ENCODE measurements around the gene TRPV5. TPM values are rescaled to one million over a fixed set of nuclear protein-coding genes. Genes with fewer than 3 reads are reported as not detected.

TRPV5 gene
- total and polyA plus RNA-seq, 2 of the 4 experiments (the other 2 are of a cell fraction) = not detected

DNA sequence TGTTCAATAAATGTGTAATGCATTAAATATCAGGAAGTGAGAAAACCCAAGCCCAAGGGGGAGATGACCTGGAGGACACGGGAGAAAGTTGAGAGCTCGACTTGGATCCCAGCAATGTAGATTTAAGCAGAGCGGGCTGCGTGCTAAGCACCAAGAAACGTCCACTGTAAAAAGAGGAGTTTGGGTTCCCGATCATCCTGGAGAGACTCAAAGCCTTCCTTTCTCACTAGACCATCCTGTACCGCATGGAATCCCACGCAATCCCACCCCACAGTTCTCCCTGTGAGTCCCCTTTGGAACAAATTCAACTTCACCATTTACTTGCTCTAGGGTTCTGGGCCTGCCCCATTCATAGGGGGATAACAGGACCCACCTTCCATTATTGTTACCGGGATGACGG, 50.4 kb downstream of the TRPV5 start:
- no peak for DNase-seq
- H2BK120ac ChIP-seq (ENCODE audit: low read depth, low read length) = no peak overlapping the region
- no peak for ATAC-seq (ENCODE audit: low read depth)
- no peak overlapping the region for H3K23ac ChIP-seq (ENCODE audit: low read depth, low read length)
- no peak overlapping the region for H3K56ac ChIP-seq (ENCODE audit: extremely low read depth, insufficient read depth, low read length)
- no peak overlapping the region for H2BK5ac ChIP-seq (ENCODE audit: low read depth, low read length, poor library complexity, severe bottlenecking)
- H3K27ac ChIP-seq (ENCODE audit: insufficient read depth, low read length) = no peak overlapping the region
- no peaks in the 10 kb centered on the region for H4K20me1 ChIP-seq (ENCODE audit: insufficient read depth, low read length)
- 20% methylated on average over 1 of the region's 10 CpGs; no CpG with 5 or more reads in 1 of the 2 experiments for WGBS, 2 experiments (ENCODE audit: extremely low coverage in 2 of 2, insufficient read length in 1 of 2)
- dilution Hi-C loops (cut with HindIII; ENCODE audit: low sequenced_read_pairs, unreplicated experiment) (no loop called here), in situ Hi-C loops (cut with MboI; ENCODE audit: low sequenced_read_pairs) (no loop called here), intact Hi-C loops (cut with micrococcal nuclease) (no loop called here)
- no peak overlapping the region for H3K9ac ChIP-seq (ENCODE audit: low read depth, low read length)
- H4K5ac ChIP-seq (ENCODE audit: low read depth, low read length) = no peak overlapping the region
- no peak overlapping the region for H3K4me2 ChIP-seq (ENCODE audit: low read depth, low read length)
- H3K4me3 ChIP-seq (ENCODE audit: insufficient read depth, low read depth, low read length) = no peak overlapping the region
- H4K8ac ChIP-seq (ENCODE audit: low read depth in 2 of 2, low read length in 2 of 2) = no peak overlapping the region
- no peaks in the 10 kb centered on the region for H3K79me1 ChIP-seq (ENCODE audit: low read depth in 1 of 2, low read length in 2 of 2)
- no peak overlapping the region for H3K4ac ChIP-seq (ENCODE audit: low read depth, low read length)
- H3K9me1 ChIP-seq (ENCODE audit: insufficient read depth, low read length) = no peaks in the 10 kb centered on the region
- H3K14ac ChIP-seq (replicated peaks; ENCODE audit: low read depth, low read length) = no peak overlapping the region
- H2BK20ac ChIP-seq (ENCODE audit: low read depth, low read length) = no peak overlapping the region
- no peaks in the 10 kb centered on the region for H3K36me3 ChIP-seq (ENCODE audit: control insufficient read depth, insufficient read depth, low read length)
- no peaks in the 10 kb centered on the region for H3K9me3 ChIP-seq (ENCODE audit: control insufficient read depth, insufficient read depth, low read length)
- H3K27me3 ChIP-seq (ENCODE audit: control insufficient read depth, insufficient read depth, low read length) = no peaks in the 10 kb centered on the region
- no peak overlapping the region for H2AK5ac ChIP-seq (ENCODE audit: low read depth, low read length)
- CTCF ChIA-PET = no interaction called here
- TF ChIP-seq, protein P1, sequence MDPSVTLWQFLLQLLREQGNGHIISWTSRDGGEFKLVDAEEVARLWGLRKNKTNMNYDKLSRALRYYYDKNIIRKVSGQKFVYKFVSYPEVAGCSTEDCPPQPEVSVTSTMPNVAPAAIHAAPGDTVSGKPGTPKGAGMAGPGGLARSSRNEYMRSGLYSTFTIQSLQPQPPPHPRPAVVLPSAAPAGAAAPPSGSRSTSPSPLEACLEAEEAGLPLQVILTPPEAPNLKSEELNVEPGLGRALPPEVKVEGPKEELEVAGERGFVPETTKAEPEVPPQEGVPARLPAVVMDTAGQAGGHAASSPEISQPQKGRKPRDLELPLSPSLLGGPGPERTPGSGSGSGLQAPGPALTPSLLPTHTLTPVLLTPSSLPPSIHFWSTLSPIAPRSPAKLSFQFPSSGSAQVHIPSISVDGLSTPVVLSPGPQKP (IDR thresholded peaks at IDR 0.05; ENCODE audit: borderline replicate concordance, low read depth, low read length) = no peak
- TF ChIP-seq MXI1 (IDR thresholded peaks at IDR 0.05; ENCODE audit: borderline replicate concordance, low read depth, low read length) (no peak), NFE2L2 (IDR thresholded peaks at IDR 0.05; ENCODE audit: low read depth, low read length) (no peak), POLR2A (IDR thresholded peaks at IDR 0.05; ENCODE audit: low read depth, low read length) (no peak), RAD21 (IDR thresholded peaks at IDR 0.05; ENCODE audit: low read length) (no peak), CEBPB (IDR thresholded peaks at IDR 0.05; ENCODE audit: low read depth, low read length) (no peak), RFX5 (IDR thresholded peaks at IDR 0.05; ENCODE audit: low read depth, low read length) (no peak), FOS (IDR thresholded peaks at IDR 0.05; ENCODE audit: low read depth, low read length) (no peak), CHD1 (IDR thresholded peaks at IDR 0.05; ENCODE audit: low read depth, low read length) (no peak), RCOR1 (IDR thresholded peaks at IDR 0.05; ENCODE audit: insufficient replicate concordance, low read length) (no peak), MAZ (IDR thresholded peaks at IDR 0.05; ENCODE audit: borderline replicate concordance, low read depth, low read length) (no peak), BHLHE40 (IDR thresholded peaks at IDR 0.05; ENCODE audit: low read depth, low read length) (no peak), MAFK (IDR thresholded peaks at IDR 0.05; ENCODE audit: low read depth, low read length) (no peak), SMC3 (IDR thresholded peaks at IDR 0.05; ENCODE audit: low read depth, low read length) (no peak)
- TF ChIP-seq, protein P2, sequence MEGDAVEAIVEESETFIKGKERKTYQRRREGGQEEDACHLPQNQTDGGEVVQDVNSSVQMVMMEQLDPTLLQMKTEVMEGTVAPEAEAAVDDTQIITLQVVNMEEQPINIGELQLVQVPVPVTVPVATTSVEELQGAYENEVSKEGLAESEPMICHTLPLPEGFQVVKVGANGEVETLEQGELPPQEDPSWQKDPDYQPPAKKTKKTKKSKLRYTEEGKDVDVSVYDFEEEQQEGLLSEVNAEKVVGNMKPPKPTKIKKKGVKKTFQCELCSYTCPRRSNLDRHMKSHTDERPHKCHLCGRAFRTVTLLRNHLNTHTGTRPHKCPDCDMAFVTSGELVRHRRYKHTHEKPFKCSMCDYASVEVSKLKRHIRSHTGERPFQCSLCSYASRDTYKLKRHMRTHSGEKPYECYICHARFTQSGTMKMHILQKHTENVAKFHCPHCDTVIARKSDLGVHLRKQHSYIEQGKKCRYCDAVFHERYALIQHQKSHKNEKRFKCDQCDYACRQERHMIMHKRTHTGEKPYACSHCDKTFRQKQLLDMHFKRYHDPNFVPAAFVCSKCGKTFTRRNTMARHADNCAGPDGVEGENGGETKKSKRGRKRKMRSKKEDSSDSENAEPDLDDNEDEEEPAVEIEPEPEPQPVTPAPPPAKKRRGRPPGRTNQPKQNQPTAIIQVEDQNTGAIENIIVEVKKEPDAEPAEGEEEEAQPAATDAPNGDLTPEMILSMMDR (conservative IDR thresholded peaks at IDR 0.05; ENCODE audit: low read depth, low read length) = no peak
- TF ChIP-seq, protein P3, sequence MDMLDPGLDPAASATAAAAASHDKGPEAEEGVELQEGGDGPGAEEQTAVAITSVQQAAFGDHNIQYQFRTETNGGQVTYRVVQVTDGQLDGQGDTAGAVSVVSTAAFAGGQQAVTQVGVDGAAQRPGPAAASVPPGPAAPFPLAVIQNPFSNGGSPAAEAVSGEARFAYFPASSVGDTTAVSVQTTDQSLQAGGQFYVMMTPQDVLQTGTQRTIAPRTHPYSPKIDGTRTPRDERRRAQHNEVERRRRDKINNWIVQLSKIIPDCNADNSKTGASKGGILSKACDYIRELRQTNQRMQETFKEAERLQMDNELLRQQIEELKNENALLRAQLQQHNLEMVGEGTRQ (IDR thresholded peaks at IDR 0.05; ENCODE audit: low read depth, low read length) = no peak
- no peaks in the 10 kb centered on the region for H3K4me1 ChIP-seq (ENCODE audit: control insufficient read depth, insufficient read depth, low read length)
- H2AFZ ChIP-seq (replicated peaks; ENCODE audit: low read length, poor library complexity) = no peak overlapping the region
- H3K18ac ChIP-seq (ENCODE audit: low read depth, low read length) = no peak overlapping the region
- no peak overlapping the region for H2BK15ac ChIP-seq (ENCODE audit: low read depth, low read length)
- H2AK9ac ChIP-seq (replicated peaks; ENCODE audit: low read depth, low read length, poor library complexity) = no peak overlapping the region
- no peak overlapping the region for H4K91ac ChIP-seq (ENCODE audit: insufficient read depth, low read depth, low read length)
- POLR2A ChIA-PET (ENCODE audit: unreplicated experiment) = no interaction called here
- no TSS peak for BruUV-seq (replicated peaks)
